Skeletal muscle cell (primary cell): Measurements from ENCODE around the gene BNC2.
A peak's percentile ranks its signal among the peaks of the same experiment; 100 is the strongest.

ENCODE experiments used
- DNase-seq: peaks from one replicate; pipeline ENCODE4 v3.0.0-alpha.2; 2010; ENCODE audit warnings: low read depth
- H3K4me3 ChIP-seq: 2 replicates; pipeline ENCODE4 v1.5.1; 2011; ENCODE audit warnings: low read depth, mild to moderate bottlenecking, control low read depth, low read length, moderate library complexity

The BNC2 gene

GRCh38 chr9:16426716-16427115 lies 443.8 kb downstream of the BNC2 start:
- DNase-seq, result no peak
- no peak overlapping the region for H3K4me3 ChIP-seq

GRCh38 chr9:16425562-16426231 lies 444.8 kb downstream of the BNC2 start:
- DNase-seq, result no peak
- H3K4me3 ChIP-seq, result no peak overlapping the region

- no peak for DNase-seq
- H3K4me3 ChIP-seq, result no peak overlapping the region
Measured at GRCh38 chr9:16422114-16422513, 448.4 kb downstream of the BNC2 start.

GRCh38 chr9:16421532-16421931 lies 448.9 kb downstream of the BNC2 start:
- DNase-seq, result no peak
- H3K4me3 ChIP-seq, result no peak overlapping the region

- no peak for DNase-seq
- no peak overlapping the region for H3K4me3 ChIP-seq
Measured at GRCh38 chr9:16419124-16419523, 451.3 kb downstream of the BNC2 start.

- H3K4me3 ChIP-seq, result no peak overlapping the region
- no peak for DNase-seq
Measured at GRCh38 chr9:16418721-16419120, 451.7 kb downstream of the BNC2 start.

GRCh38 chr9:16417749-16418148 lies 452.7 kb downstream of the BNC2 start:
- no peak for DNase-seq
- H3K4me3 ChIP-seq, result no peak overlapping the region

- no peak overlapping the region for H3K4me3 ChIP-seq
- peak; percentile 67 for DNase-seq
Measured at GRCh38 chr9:16417161-16417560, 453.3 kb downstream of the BNC2 start.

GRCh38 chr9:16414451-16414850 lies 456.0 kb downstream of the BNC2 start:
- DNase-seq, result no peak
- no peak overlapping the region for H3K4me3 ChIP-seq

- H3K4me3 ChIP-seq, result no peak overlapping the region
- peak; percentile 98 for DNase-seq
Measured at GRCh38 chr9:16413509-16414016, 456.9 kb downstream of the BNC2 start.

GRCh38 chr9:16412740-16413139 lies 457.7 kb downstream of the BNC2 start:
- DNase-seq, result no peak
- H3K4me3 ChIP-seq, result no peak overlapping the region

GRCh38 chr9:16411311-16411710 lies 459.2 kb downstream of the BNC2 start:
- no peak for DNase-seq
- H3K4me3 ChIP-seq, result no peak overlapping the region

GRCh38 chr9:16410601-16411280 lies 459.7 kb downstream of the BNC2 start:
- H3K4me3 ChIP-seq, result no peak overlapping the region
- DNase-seq, result no peak

GRCh38 chr9:16407617-16408016 lies 462.9 kb downstream of the BNC2 start:
- no peak overlapping the region for H3K4me3 ChIP-seq
- DNase-seq, result no peak

GRCh38 chr9:16406526-16407225 lies 463.8 kb downstream of the BNC2 start:
- no peak overlapping the region for H3K4me3 ChIP-seq
- DNase-seq, result no peak

- no peak overlapping the region for H3K4me3 ChIP-seq
- no peak for DNase-seq
Measured at GRCh38 chr9:16405421-16405820, 465.0 kb downstream of the BNC2 start.

- no peak for DNase-seq
- H3K4me3 ChIP-seq, result no peak overlapping the region
Measured at GRCh38 chr9:16401701-16402100, 468.8 kb downstream of the BNC2 start.

- no peak for DNase-seq
- H3K4me3 ChIP-seq, result no peak overlapping the region
Measured at GRCh38 chr9:16398691-16399090, 471.8 kb downstream of the BNC2 start.

GRCh38 chr9:16396389-16396788 lies 474.1 kb downstream of the BNC2 start:
- peak; percentile 71 for DNase-seq
- no peak overlapping the region for H3K4me3 ChIP-seq

- no peak for DNase-seq
- no peak overlapping the region for H3K4me3 ChIP-seq
Measured at GRCh38 chr9:16391369-16391768, 479.1 kb downstream of the BNC2 start.
